K562 (cell line): ENCODE data around the gene SPTBN4. TPM values are rescaled to one million over a fixed set of nuclear protein-coding genes. Genes with fewer than 3 reads are reported as not detected.

Experiments used
- ATAC-seq: fragments of 200-7000 bp; cut with Tn5 transposase; 3 replicates; pipeline ENCODE4 v1.9.1; 2020; ENCODE audit warnings: moderate library complexity
- BruUV-seq: library from RNA; stranded (reverse); fragments of 400-500 nt; replicated peaks from 2 replicates; lab custom pipeline; 2021; lab: Mats Ljungman, UMichigan
- CTCF ChIA-PET: fragments of 300-600 bp; formaldehyde crosslinking; extraction: SDS; loops from one replicate; lab custom pipeline; 2021; ENCODE audit warnings: low intra/inter-chr PET ratio; lab: Yijun Ruan, JAX
- POLR2A ChIA-PET: fragments of 300-600, 350-650 bp; sonication (Branson Sonifier 250); formaldehyde crosslinking; extraction: SDS; loops from one replicate; lab custom pipeline; 2021; ENCODE audit warnings: antibody characterized with exemption, inconsistent platforms; lab: Yijun Ruan, JAX
- DNase-seq, 4 experiments: peaks; one replicate each; pipeline versions ENCODE4 v3.0.0 to v3.0.0-alpha.2; 2011 to 2018; ENCODE audit warnings: low spot score in 3 of 4, mixed read lengths in 3 of 4; ENCODE audit errors: extremely low read depth in 1 of 4
- FAIRE-seq: peaks from 2 replicates; lab custom pipeline; 2011; peaks lifted over from hg19 to GRCh38; lab: Jason Lieb, UNC
- H2AFZ ChIP-seq: 2 replicates; pipeline ENCODE4 v1.6.0; 2011; ENCODE audit warnings: low read depth, low read length, control low read depth, inconsistent platforms
- H3K27ac ChIP-seq: fragments of 200-600 bp; 3 replicates; pipeline ENCODE4 v1.8.0; 2011; ENCODE audit warnings: low read depth, mild to moderate bottlenecking, control low read depth, inconsistent platforms, low read length, moderate library complexity, mixed read lengths; ENCODE audit errors: extremely low read depth
- H3K27me3 ChIP-seq, 2 experiments: fragments of 300-600 bp in 1 of 2; 2 replicates in 1 of 2; 3 replicates in 1 of 2; pipeline versions ENCODE4 v1.6.0 to v1.8.0; 2011; ENCODE audit warnings: inconsistent platforms in 2 of 2, low read length in 2 of 2, mild to moderate bottlenecking in 1 of 2, mixed read lengths in 1 of 2, moderate library complexity in 1 of 2; ENCODE audit not compliant: control insufficient read depth in 2 of 2, insufficient read depth in 2 of 2
- H3K36me3 ChIP-seq: fragments of 300-600 bp; 3 replicates; pipeline ENCODE4 v1.8.0; 2011; ENCODE audit warnings: mild to moderate bottlenecking, low read length, inconsistent platforms; ENCODE audit not compliant: control insufficient read depth, insufficient read depth
- H3K4me1 ChIP-seq, 2 experiments: fragments of 200-600 bp in 1 of 2; replicated peaks in 1 of 2; 2 replicates in 1 of 2; 3 replicates in 1 of 2; pipeline versions ENCODE4 v1.5.1 to v1.8.0; 2011; ENCODE audit warnings: inconsistent platforms in 2 of 2, low read length in 2 of 2, mild to moderate bottlenecking in 1 of 2, mixed read lengths in 1 of 2, moderate library complexity in 1 of 2; ENCODE audit not compliant: control insufficient read depth in 2 of 2, insufficient read depth in 2 of 2
- H3K4me2 ChIP-seq: 2 replicates; pipeline ENCODE4 v1.6.1; 2011; ENCODE audit warnings: low read length, control low read depth, inconsistent platforms, mixed read lengths; ENCODE audit not compliant: insufficient read depth
- H3K4me3 ChIP-seq: fragments of 200-600 bp; sonication (generic), shearing (Covaris generic); 2 replicates; pipeline ENCODE4 v1.5.1; 2016; ENCODE audit warnings: control low read depth, inconsistent platforms
- H3K79me2 ChIP-seq: fragments of 200-600 bp; 3 replicates; pipeline ENCODE4 v1.8.0; 2011; ENCODE audit warnings: low read length, inconsistent platforms; ENCODE audit not compliant: control insufficient read depth, insufficient read depth
- H3K9ac ChIP-seq, 2 experiments: 2 replicates each; pipeline versions ENCODE4 v1.6.0 to v1.6.1; 2011; ENCODE audit warnings: low read depth in 2 of 2, low read length in 2 of 2, control low read depth in 1 of 2, inconsistent platforms in 1 of 2, mild to moderate bottlenecking in 1 of 2, mixed read lengths in 1 of 2; ENCODE audit not compliant: insufficient read depth in 1 of 2
- H3K9me1 ChIP-seq: one replicate; pipeline ENCODE4 v1.6.0; 2011; ENCODE audit warnings: inconsistent platforms, mild to moderate bottlenecking, low read length, moderate library complexity; ENCODE audit not compliant: control insufficient read depth, insufficient read depth
- H3K9me3 ChIP-seq: replicated peaks from 2 replicates; pipeline ENCODE4 v1.5.1; 2011; ENCODE audit warnings: low read depth, low read length, inconsistent platforms; ENCODE audit not compliant: control insufficient read depth, insufficient read depth
- H4K20me1 ChIP-seq: replicated peaks from 2 replicates; pipeline ENCODE4 v1.6.1; 2011; ENCODE audit warnings: low read length, inconsistent platforms, mixed read lengths; ENCODE audit not compliant: control insufficient read depth, insufficient read depth
- CHCHD3 ChIP-seq: fragments of 250-450 bp; sonication (Bioruptor Pico); IDR thresholded peaks from 2 replicates; pipeline ENCODE4 v2.1.2; 2022; ENCODE audit warnings: mild to moderate bottlenecking
- KDM1A ChIP-seq, 2 experiments: fragments of 450-650 bp; IDR thresholded peaks; 2 replicates each; pipeline ENCODE4 v1.6.1; 2016; ENCODE audit warnings: mild to moderate bottlenecking in 2 of 2
- LARP7 ChIP-seq: fragments of 450-650 bp; IDR thresholded peaks from 2 replicates; pipeline ENCODE4 v1.6.1; 2016
- MLX ChIP-seq, 2 experiments: fragments of 450-650 bp in 1 of 2; sonication (generic) in 1 of 2; formaldehyde crosslinking; conservative IDR thresholded peaks; 2 replicates each; pipeline versions ENCODE4 v1.4.0 to v1.8.1; 2020 to 2022; ENCODE audit warnings: mild to moderate bottlenecking in 1 of 2, missing genetic modification reagents in 1 of 2
- TRIM24 ChIP-seq, 2 experiments: fragments of 450-650 bp; IDR thresholded peaks; 2 replicates each; pipeline ENCODE4 v1.6.1; 2016
- ZFP36 ChIP-seq: fragments of 150-350 bp; IDR thresholded peaks from 2 replicates; pipeline ENCODE4 v1.6.1; 2018; ENCODE audit warnings: low read length, low read depth; ENCODE audit not compliant: partially characterized antibody
- ZNF121 ChIP-seq: sonication (generic); formaldehyde crosslinking; conservative IDR thresholded peaks from 2 replicates; pipeline ENCODE4 v1.8.0; 2022; ENCODE audit warnings: missing genetic modification reagents
- ZNF232 ChIP-seq: sonication (generic); formaldehyde crosslinking; IDR thresholded peaks from 2 replicates; pipeline ENCODE4 v1.8.0; 2022; ENCODE audit warnings: mild to moderate bottlenecking, missing genetic modification reagents
- WGBS: fragments of 100-300 bp; shearing (Covaris generic); methylation state at CpG from one replicate; pipeline ENCODE4 v1.1.6; 2016; ENCODE audit warnings: low coverage, mixed read lengths; ENCODE audit not compliant: insufficient coverage; ENCODE audit errors: missing lambda C conversion rate; 5-methylcytosine and 5-hydroxymethylcytosine counted together
- in situ Hi-C: fragments of 300-500 bp; cut with MboI; formaldehyde crosslinking; loops from 4 replicates; pipeline ENCODE4 v1.15.0; 2018; ENCODE audit warnings: inconsistent platforms, mixed read lengths
- intact Hi-C: fragments of 100-400 bp; cut with micrococcal nuclease; formaldehyde crosslinking; loops from 2 replicates; pipeline ENCODE4 v1.14.2; 2022
- polyA plus RNA-seq, 8 experiments: library from polyadenylated mRNA; depleted of rRNA in 4 of 8; stranded (reverse) in 5 of 8; unstranded in 3 of 8; fragments of >200 nt; fragmentation: Nextera tagmentation in 2 of 8; fragmentation: Illumina TruSeq in 1 of 8; extraction: Ambion mirVana in 2 of 8; extraction: Trizol in 1 of 8; gene quantifications; 2 replicates each; pipeline versions ENCODE4 v1.2.1 to v1.2.3, GENCODE V29; 2011 to 2014; ENCODE audit warnings: inconsistent platforms in 1 of 8, missing spikeins in 1 of 8
- total RNA-seq, 7 experiments: library from RNA; depleted of rRNA in 6 of 7; stranded (reverse); fragments of >200 nt in 6 of 7; fragmentation: Illumina TruSeq in 2 of 7; extraction: Trizol in 2 of 7; gene quantifications; 2 replicates each; pipeline versions ENCODE4 v1.2.1 to v1.2.3, GENCODE V29; 2011 to 2021; ENCODE audit warnings: low replicate concordance in 1 of 7

The SPTBN4 gene
- total and polyA plus RNA-seq, 9 of the 15 experiments (the other 6 are each of a cell fraction or from before 2014, with no cell fraction given) = 0.01 to 1.5 (median 0.86) TPM

GRCh38 chr19:40581531-40581930 is 114.7 kb downstream of the SPTBN4 start:
- Histone ChIP-seq H3K4me3 (no peak overlapping the region), H3K79me2 (peaks cover 7% of the 10 kb centered on the region; the same call in 2 of the 3 replicates), H3K9me3 (no peaks in the 10 kb centered on the region), H3K4me2 (no peak overlapping the region), H3K36me3 (peaks cover 21% of the 10 kb centered on the region; the same call in 1 of the 3 replicates), H3K27ac (no peak overlapping the region), H3K9me1 (no peaks in the 10 kb centered on the region), H3K9ac (no peak overlapping the region), H3K27me3 (no peaks in the 10 kb centered on the region), H4K20me1 (no peaks in the 10 kb centered on the region), H3K4me1 (peaks cover 17 to 34% of the 10 kb centered on the region in 2 experiments), H2AFZ (no peak overlapping the region)
- ChIA-PET CTCF (no interaction called here), POLR2A (no interaction called here)
- ATAC-seq (no peak), FAIRE-seq (no peak), DNase-seq (no peak)
- TF ChIP-seq ZNF121 (CRISPR knock-in tag) (peak; percentile 59; the same call in 1 of the 2 replicates), CHCHD3 (no peak), KDM1A (IDR thresholded peaks at IDR 0.05) (peak; percentile 64 to 84; a peak in 3 of 4 replicates)
- 77% methylated on average over 5 of the region's 5 CpGs for WGBS
- intact Hi-C loops = no loop called here
- BruUV-seq = no TSS peak
- in situ Hi-C loops = no loop called here

- CTCF ChIA-PET = no interaction called here
- Histone ChIP-seq H3K4me1 (peaks cover 13 to 30% of the 10 kb centered on the region in 2 experiments), H2AFZ (no peak overlapping the region), H3K36me3 (peaks cover 27% of the 10 kb centered on the region; the same call in 1 of the 3 replicates), H3K27ac (no peak overlapping the region), H3K9me3 (no peaks in the 10 kb centered on the region), H4K20me1 (no peaks in the 10 kb centered on the region), H3K27me3 (no peaks in the 10 kb centered on the region), H3K9me1 (no peaks in the 10 kb centered on the region), H3K9ac (no peak overlapping the region), H3K4me2 (no peak overlapping the region), H3K4me3 (no peak overlapping the region), H3K79me2 (peaks cover 1% of the 10 kb centered on the region; the same call in 2 of the 3 replicates)
- intact Hi-C loops (no loop called here), in situ Hi-C loops (no loop called here)
- BruUV-seq = no TSS peak
- POLR2A ChIA-PET = no interaction called here
- no peak for TF ChIP-seq TRIM24 (IDR thresholded peaks at IDR 0.05)
- peak; percentile 86 for TF ChIP-seq ZFP36
- no peak for TF ChIP-seq MLX (CRISPR knock-in tag; conservative IDR thresholded peaks at IDR 0.05)
- TF ChIP-seq ZNF232 = no peak
- TF ChIP-seq LARP7 = no peak
- 78% methylated on average over 1 of the region's 2 CpGs for WGBS
- no peak for FAIRE-seq
- no peak for ATAC-seq
- DNase-seq = no peak
Observed at GRCh38 chr19:40582467-40582866, 115.7 kb downstream of the SPTBN4 start.
